MM.1S (cell line): ENCODE data around the gene FOSB.

Source experiments
- CTCF ChIP-seq: fragments of 300-600 bp; sonication (generic); IDR thresholded peaks from 2 replicates; pipeline ENCODE4 v1.5.1; 2016; ENCODE audit warnings: antibody characterized with exemption, low read length, mixed read lengths
- EZH2 ChIP-seq: fragments of 300-600 bp; sonication (generic); optimal IDR thresholded peaks from 2 replicates; pipeline ENCODE3; 2017; ENCODE audit warnings: low read depth, mild to moderate bottlenecking, antibody characterized with exemption, low read length, mixed read lengths
- EZH2phosphoT487 ChIP-seq: fragments of 300-600 bp; sonication (generic); IDR thresholded peaks from 2 replicates; pipeline ENCODE4 v1.6.1; 2018; ENCODE audit warnings: antibody characterized with exemption, low read length

GRCh38 chr19:45437328-45437727 is 30.5 kb upstream of the FOSB start:
- TF ChIP-seq CTCF, result no peak
- TF ChIP-seq EZH2, result no peak
- no peak for TF ChIP-seq EZH2phosphoT487
